ENCODE measurements around the gene LDLR.
"Not testable (repeated sequence)": the region's sequence is repeated elsewhere in the genome, so short reads cannot be mapped to it uniquely, and the experiment has no call there.

LDLR gene

GRCh38 chr19:11141937-11142527 lies 52.8 kb downstream of the LDLR start:
- no peak for DNase-seq (ENCODE audit: low read depth)

- DNase-seq (ENCODE audit: low read depth): no peak
These were observed 53.4 kb downstream of the LDLR start for GRCh38 chr19:11142528-11143171.

GRCh38 chr19:11145536-11145924 lies 56.3 kb downstream of the LDLR start:
- no peak for DNase-seq (ENCODE audit: low read depth)

GRCh38 chr19:11148001-11148400 lies 58.7 kb downstream of the LDLR start:
- DNase-seq (ENCODE audit: low read depth): no peak

GRCh38 chr19:11151181-11151580 lies 61.9 kb downstream of the LDLR start:
- DNase-seq (ENCODE audit: low read depth): no peak

- no peak for DNase-seq (ENCODE audit: low read depth)
These were observed 63.2 kb downstream of the LDLR start for GRCh38 chr19:11152318-11153062.

- no peak for DNase-seq (ENCODE audit: low read depth)
These were observed 65.4 kb downstream of the LDLR start for GRCh38 chr19:11154683-11155047.

- peak; percentile 80 for DNase-seq (ENCODE audit: low read depth)
These were observed 66.3 kb downstream of the LDLR start, which contains the start of gene SPC24 for GRCh38 chr19:11155373-11156120. Gene SPC24, minus strand, starts transcription at chr19:11155782. Its CDS starts 6 bp downstream, at chr19:11155776.

- DNase-seq (ENCODE audit: low read depth): no peak
These were observed 70.6 kb downstream of the LDLR start for GRCh38 chr19:11159598-11160439.

GRCh38 chr19:11160440-11160768 lies 71.1 kb downstream of the LDLR start:
- not testable (repeated sequence) for DNase-seq (ENCODE audit: low read depth)

- no peak for DNase-seq (ENCODE audit: low read depth)
These were observed 75.0 kb downstream of the LDLR start for GRCh38 chr19:11164296-11164695.

- DNase-seq (ENCODE audit: low read depth): no peak
These were observed 75.7 kb downstream of the LDLR start for GRCh38 chr19:11164879-11165406.

- no peak for DNase-seq (ENCODE audit: low read depth)
These were observed 76.3 kb downstream of the LDLR start for GRCh38 chr19:11165486-11166030.

- DNase-seq (ENCODE audit: low read depth): no peak
These were observed 77.2 kb downstream of the LDLR start for GRCh38 chr19:11166281-11167142.

GRCh38 chr19:11168568-11168967 lies 79.3 kb downstream of the LDLR start:
- no peak for DNase-seq (ENCODE audit: low read depth)

GRCh38 chr19:11169896-11170678 lies 80.8 kb downstream of the LDLR start:
- no peak for DNase-seq (ENCODE audit: low read depth)

- DNase-seq (ENCODE audit: low read depth): no peak
These were observed 81.9 kb downstream of the LDLR start for GRCh38 chr19:11171144-11171543.

- no peak for DNase-seq (ENCODE audit: low read depth)
These were observed 83.3 kb downstream of the LDLR start for GRCh38 chr19:11172576-11172975.

- no peak for DNase-seq (ENCODE audit: low read depth)
These were observed 84.4 kb downstream of the LDLR start for GRCh38 chr19:11173516-11174155.
